ENCODE results near the gene LZIC. TPM values are rescaled to one million over a fixed set of nuclear protein-coding genes. Genes with fewer than 3 reads are reported as not detected.

LZIC gene
- polyA plus RNA-seq, 2 of the 4 experiments (the other 2 are of a cell fraction) = 24.5 to 29.0 TPM

DNA sequence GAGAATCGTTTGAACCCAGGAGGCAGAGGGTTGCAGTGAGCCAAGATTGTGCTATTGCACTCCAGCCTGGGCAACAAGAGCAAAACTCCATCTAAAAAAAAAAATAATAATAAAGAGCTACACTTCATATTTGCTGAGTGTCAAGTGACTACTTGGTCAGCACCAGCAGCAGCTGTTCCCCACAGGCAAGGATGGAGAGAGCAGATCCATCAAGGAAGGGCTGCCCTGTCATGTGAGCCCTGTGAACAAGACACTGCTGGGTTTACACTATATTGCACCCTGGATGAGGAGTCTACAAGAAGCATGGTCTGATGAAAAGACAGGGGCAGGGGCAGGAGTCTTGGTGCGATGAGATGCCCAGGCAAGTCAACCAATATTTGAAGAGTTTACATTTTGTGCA is 36.7 kb downstream of the LZIC start:
- TF ChIP-seq FOSL2 (IDR thresholded peaks at IDR 0.05) (no peak), FOSL2 (CRISPR knock-in tag; IDR thresholded peaks at IDR 0.05) (no peak), KDM1A (IDR thresholded peaks at IDR 0.05; ENCODE audit: low read depth) (no peak), KDM5A (IDR thresholded peaks at IDR 0.05) (no peak), MAZ (IDR thresholded peaks at IDR 0.05; ENCODE audit: borderline replicate concordance, low read depth, low read length) (no peak), HOXB13 (CRISPR knock-in tag; IDR thresholded peaks at IDR 0.05; ENCODE audit: low read depth) (no peak), HDAC2 (IDR thresholded peaks at IDR 0.05) (no peak), NPAS2 (CRISPR knock-in tag; IDR thresholded peaks at IDR 0.05; ENCODE audit: borderline replicate concordance) (no peak), SMC3 (IDR thresholded peaks at IDR 0.05) (no peak)
- TF ChIP-seq, protein P1, sequence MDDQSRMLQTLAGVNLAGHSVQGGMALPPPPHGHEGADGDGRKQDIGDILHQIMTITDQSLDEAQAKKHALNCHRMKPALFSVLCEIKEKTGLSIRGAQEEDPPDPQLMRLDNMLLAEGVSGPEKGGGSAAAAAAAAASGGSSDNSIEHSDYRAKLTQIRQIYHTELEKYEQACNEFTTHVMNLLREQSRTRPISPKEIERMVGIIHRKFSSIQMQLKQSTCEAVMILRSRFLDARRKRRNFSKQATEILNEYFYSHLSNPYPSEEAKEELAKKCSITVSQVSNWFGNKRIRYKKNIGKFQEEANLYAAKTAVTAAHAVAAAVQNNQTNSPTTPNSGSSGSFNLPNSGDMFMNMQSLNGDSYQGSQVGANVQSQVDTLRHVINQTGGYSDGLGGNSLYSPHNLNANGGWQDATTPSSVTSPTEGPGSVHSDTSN (IDR thresholded peaks at IDR 0.05) = no peak
- TF ChIP-seq, protein P2, sequence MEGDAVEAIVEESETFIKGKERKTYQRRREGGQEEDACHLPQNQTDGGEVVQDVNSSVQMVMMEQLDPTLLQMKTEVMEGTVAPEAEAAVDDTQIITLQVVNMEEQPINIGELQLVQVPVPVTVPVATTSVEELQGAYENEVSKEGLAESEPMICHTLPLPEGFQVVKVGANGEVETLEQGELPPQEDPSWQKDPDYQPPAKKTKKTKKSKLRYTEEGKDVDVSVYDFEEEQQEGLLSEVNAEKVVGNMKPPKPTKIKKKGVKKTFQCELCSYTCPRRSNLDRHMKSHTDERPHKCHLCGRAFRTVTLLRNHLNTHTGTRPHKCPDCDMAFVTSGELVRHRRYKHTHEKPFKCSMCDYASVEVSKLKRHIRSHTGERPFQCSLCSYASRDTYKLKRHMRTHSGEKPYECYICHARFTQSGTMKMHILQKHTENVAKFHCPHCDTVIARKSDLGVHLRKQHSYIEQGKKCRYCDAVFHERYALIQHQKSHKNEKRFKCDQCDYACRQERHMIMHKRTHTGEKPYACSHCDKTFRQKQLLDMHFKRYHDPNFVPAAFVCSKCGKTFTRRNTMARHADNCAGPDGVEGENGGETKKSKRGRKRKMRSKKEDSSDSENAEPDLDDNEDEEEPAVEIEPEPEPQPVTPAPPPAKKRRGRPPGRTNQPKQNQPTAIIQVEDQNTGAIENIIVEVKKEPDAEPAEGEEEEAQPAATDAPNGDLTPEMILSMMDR (IDR thresholded peaks at IDR 0.05) = no peak
- no peak overlapping the region for H3K4me2 ChIP-seq
- no peak overlapping the region for H3K27ac ChIP-seq
- 94% methylated on average over 2 of the region's 2 CpGs for whole genome bisulfite sequencing (ENCODE audit: missing lambda C conversion rate)
- DNase-seq (ENCODE audit: low read depth in 1 of 2, low spot score in 1 of 2) = no peak
- no peak for FAIRE-seq
- no peak overlapping the region for H3K4me3 ChIP-seq
- ChIA-PET POLR2A (no interaction called here), CTCF (interaction anchor here (0.7 to 1.2 kb wide), 4 partner anchors 17 to 37 kb away, joined by 3 to 5 read pairs (median 3); no protein-coding TSS in a partner anchor)
- no peaks in the 10 kb centered on the region for H3K9me3 ChIP-seq
- peaks cover 12% of the 10 kb centered on the region; the same call in 2 of the 3 replicates for H3K4me1 ChIP-seq
- no peak for ATAC-seq

DNA sequence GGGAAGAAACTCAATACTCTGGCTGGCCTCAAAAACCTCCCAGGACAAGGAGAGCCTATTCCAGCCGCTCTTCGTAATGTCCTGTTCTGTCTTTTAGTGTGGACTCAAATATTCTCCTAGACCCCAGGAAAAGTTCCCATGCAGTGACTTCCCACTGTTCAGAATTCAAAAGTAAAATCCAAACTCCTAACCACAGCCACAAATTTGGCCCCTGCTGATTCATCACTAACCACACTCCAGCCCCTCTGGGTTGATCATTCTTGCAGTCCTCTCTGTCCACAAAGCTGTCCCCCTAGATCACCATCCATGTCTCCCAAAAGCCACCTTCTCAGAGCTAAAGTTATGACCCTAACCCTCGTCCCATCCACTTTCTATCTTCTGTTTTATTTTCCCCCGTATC is 38.2 kb downstream of the LZIC start:
- Histone ChIP-seq H3K4me1 (peaks cover 8% of the 10 kb centered on the region; the same call in 2 of the 3 replicates), H3K27ac (no peak overlapping the region), H3K4me3 (no peak overlapping the region), H3K4me2 (no peak overlapping the region), H3K9me3 (no peaks in the 10 kb centered on the region)
- DNase-seq (ENCODE audit: low read depth in 1 of 2, low spot score in 1 of 2) (no peak), ATAC-seq (no peak), FAIRE-seq (no peak)
- TF ChIP-seq TFCP2L1 (CRISPR knock-in tag; IDR thresholded peaks at IDR 0.05) (no peak), RCOR1 (IDR thresholded peaks at IDR 0.05; ENCODE audit: low read depth, low read length) (no peak), NR3C1 (IDR thresholded peaks at IDR 0.05) (no peak), CEBPB (IDR thresholded peaks at IDR 0.05) (no peak), FOSL2 (IDR thresholded peaks at IDR 0.05) (no peak), FOSL2 (CRISPR knock-in tag; IDR thresholded peaks at IDR 0.05) (no peak), FOSB (CRISPR knock-in tag; IDR thresholded peaks at IDR 0.05) (no peak), GATA3 (IDR thresholded peaks at IDR 0.05; ENCODE audit: borderline replicate concordance) (no peak), KDM1A (IDR thresholded peaks at IDR 0.05; ENCODE audit: low read depth) (no peak), BHLHE40 (IDR thresholded peaks at IDR 0.05; ENCODE audit: low read depth, low read length) (no peak), FOXS1 (CRISPR knock-in tag; IDR thresholded peaks at IDR 0.05) (no peak), NPAS2 (CRISPR knock-in tag; IDR thresholded peaks at IDR 0.05; ENCODE audit: borderline replicate concordance) (no peak), POLR2AphosphoS2 (conservative IDR thresholded peaks at IDR 0.05; ENCODE audit: low read length) (no peak), JUN (IDR thresholded peaks at IDR 0.05) (no peak)
- TF ChIP-seq, protein P3, sequence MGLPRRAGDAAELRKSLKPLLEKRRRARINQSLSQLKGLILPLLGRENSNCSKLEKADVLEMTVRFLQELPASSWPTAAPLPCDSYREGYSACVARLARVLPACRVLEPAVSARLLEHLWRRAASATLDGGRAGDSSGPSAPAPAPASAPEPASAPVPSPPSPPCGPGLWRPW (IDR thresholded peaks at IDR 0.05) = no peak
- TF ChIP-seq, protein P4, sequence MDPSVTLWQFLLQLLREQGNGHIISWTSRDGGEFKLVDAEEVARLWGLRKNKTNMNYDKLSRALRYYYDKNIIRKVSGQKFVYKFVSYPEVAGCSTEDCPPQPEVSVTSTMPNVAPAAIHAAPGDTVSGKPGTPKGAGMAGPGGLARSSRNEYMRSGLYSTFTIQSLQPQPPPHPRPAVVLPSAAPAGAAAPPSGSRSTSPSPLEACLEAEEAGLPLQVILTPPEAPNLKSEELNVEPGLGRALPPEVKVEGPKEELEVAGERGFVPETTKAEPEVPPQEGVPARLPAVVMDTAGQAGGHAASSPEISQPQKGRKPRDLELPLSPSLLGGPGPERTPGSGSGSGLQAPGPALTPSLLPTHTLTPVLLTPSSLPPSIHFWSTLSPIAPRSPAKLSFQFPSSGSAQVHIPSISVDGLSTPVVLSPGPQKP (IDR thresholded peaks at IDR 0.05; ENCODE audit: low read depth, low read length) = no peak
- TF ChIP-seq, protein P5, sequence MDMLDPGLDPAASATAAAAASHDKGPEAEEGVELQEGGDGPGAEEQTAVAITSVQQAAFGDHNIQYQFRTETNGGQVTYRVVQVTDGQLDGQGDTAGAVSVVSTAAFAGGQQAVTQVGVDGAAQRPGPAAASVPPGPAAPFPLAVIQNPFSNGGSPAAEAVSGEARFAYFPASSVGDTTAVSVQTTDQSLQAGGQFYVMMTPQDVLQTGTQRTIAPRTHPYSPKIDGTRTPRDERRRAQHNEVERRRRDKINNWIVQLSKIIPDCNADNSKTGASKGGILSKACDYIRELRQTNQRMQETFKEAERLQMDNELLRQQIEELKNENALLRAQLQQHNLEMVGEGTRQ (IDR thresholded peaks at IDR 0.05) = no peak
- TF ChIP-seq, protein P6, sequence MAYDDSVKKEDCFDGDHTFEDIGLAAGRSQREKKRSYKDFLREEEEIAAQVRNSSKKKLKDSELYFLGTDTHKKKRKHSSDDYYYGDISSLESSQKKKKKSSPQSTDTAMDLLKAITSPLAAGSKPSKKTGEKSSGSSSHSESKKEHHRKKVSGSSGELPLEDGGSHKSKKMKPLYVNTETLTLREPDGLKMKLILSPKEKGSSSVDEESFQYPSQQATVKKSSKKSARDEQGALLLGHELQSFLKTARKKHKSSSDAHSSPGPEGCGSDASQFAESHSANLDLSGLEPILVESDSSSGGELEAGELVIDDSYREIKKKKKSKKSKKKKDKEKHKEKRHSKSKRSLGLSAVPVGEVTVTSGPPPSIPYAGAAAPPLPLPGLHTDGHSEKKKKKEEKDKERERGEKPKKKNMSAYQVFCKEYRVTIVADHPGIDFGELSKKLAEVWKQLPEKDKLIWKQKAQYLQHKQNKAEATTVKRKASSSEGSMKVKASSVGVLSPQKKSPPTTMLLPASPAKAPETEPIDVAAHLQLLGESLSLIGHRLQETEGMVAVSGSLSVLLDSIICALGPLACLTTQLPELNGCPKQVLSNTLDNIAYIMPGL (CRISPR knock-in tag; IDR thresholded peaks at IDR 0.05; ENCODE audit: borderline replicate concordance) = no peak
- ChIA-PET POLR2A (interaction anchor here (0.8 kb wide), 1 partner anchor 12 kb away, joined by 3 read pairs; no protein-coding TSS in a partner anchor), CTCF (interaction anchor here (1.5 kb wide), 1 partner anchor 120 kb away, joined by 3 read pairs; no protein-coding TSS in a partner anchor)
- WGBS (ENCODE audit: missing lambda C conversion rate) = 94% methylated on average over 4 of the region's 4 CpGs

All from A549 (cell line).